NOMO-1 (cell line): ENCODE data around the gene OBSCN.

Experiments used
- DNase-seq, 2 experiments: peaks; one replicate each; lab custom pipeline; 2025; ENCODE audit not compliant: unreplicated experiment in 2 of 2; lab: John Stamatoyannopoulos, UW

OBSCN gene

DNA sequence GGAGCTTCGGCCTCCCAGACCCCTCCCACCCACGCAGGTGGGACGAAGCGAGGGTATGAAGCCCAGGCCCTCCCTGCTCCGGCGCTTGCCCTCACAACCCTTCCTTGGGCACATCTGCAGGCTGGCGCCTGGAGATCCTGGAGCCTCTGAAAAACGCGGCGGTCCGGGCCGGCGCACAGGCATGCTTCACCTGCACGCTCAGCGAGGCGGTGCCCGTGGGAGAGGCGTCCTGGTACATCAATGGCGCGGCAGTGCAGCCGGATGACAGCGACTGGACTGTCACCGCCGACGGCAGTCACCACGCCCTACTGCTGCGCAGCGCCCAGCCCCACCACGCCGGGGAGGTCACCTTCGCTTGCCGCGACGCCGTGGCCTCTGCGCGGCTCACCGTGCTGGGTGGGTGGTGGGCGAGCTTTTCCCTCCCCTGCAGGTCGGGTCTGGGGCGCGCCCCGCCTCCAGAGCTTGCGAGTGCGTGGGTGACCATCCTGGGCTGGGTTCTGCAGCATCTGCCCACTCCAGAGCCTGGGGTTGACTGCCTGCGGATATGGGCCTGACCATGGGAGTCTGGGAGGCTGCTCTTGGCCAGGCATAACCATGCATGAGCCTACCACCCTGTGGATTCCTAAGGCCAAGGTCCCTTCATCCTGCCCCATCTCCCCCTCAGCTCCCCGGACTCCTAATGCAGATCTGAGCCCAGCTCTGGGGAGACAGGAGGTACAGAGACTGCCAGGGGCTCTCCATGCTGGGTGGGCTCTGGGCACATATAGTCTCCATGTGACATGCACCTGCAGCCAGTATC is 108.9 kb downstream of the OBSCN start:
- DNase-seq = no peak

DNA sequence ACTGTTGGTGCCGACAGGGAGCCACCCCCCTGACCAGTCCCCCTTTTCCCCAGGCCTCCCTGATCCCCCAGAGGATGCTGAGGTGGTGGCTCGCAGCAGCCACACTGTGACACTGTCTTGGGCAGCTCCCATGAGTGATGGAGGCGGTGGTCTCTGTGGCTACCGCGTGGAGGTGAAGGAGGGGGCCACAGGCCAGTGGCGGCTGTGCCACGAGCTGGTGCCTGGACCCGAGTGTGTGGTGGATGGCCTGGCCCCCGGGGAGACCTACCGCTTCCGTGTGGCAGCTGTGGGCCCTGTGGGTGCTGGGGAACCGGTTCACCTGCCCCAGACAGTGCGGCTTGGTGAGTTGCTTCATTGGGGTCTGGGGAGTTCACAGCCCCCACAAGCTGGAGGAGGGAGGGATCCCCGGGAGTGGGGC is 109.6 kb downstream of the OBSCN start:
- DNase-seq = no peak

DNA sequence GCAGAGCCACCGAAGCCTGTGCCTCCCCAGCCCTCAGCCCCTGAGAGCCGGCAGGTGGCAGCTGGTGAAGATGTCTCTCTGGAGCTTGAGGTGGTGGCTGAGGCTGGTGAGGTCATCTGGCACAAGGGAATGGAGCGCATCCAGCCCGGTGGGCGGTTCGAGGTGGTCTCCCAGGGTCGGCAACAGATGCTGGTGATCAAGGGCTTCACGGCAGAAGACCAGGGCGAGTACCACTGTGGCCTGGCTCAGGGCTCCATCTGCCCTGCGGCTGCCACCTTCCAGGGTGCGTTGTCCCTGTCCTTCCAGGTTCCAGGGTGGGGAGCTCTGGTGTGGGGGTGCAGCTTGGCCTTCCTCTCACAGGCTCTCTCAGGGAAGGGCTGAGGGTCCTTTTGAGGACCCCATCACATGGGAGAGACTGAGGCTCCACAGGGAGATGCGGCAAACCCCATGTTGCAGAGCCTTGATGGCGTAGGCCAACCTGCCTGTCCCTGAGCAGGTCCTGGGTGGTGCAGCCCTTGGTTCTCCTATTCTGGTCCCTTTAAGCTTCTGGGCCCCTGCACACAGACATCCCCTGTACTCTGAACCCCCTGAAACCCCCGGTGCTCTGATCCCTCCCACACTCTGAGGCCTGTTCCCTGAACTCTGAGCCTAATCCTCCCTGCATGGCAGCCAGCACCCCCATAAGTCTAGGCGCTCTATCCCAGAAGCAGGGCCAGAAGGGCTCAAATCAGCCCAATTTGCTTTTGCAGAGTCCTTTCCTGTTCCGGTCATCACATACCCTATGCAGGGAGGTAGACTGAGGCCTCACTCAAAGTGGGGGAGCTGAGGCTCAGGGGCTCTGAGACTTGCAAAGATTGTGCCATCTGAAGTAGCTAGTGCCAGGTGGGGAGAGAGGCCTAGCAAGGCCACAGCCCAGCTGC is 110.3 kb downstream of the OBSCN start:
- no peak for DNase-seq

DNA sequence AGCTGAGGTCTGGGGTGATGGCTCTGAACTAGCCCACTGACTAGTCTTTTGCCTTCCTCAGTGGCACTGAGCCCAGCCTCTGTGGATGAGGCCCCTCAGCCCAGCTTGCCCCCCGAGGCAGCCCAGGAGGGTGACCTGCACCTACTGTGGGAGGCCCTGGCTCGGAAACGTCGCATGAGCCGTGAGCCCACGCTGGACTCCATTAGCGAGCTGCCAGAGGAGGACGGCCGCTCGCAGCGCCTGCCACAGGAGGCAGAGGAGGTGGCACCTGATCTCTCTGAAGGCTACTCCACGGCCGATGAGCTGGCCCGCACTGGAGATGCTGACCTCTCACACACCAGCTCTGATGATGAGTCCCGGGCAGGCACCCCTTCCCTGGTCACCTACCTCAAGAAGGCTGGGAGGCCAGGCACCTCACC is 111.0 kb downstream of the OBSCN start:
- no peak for DNase-seq

DNA sequence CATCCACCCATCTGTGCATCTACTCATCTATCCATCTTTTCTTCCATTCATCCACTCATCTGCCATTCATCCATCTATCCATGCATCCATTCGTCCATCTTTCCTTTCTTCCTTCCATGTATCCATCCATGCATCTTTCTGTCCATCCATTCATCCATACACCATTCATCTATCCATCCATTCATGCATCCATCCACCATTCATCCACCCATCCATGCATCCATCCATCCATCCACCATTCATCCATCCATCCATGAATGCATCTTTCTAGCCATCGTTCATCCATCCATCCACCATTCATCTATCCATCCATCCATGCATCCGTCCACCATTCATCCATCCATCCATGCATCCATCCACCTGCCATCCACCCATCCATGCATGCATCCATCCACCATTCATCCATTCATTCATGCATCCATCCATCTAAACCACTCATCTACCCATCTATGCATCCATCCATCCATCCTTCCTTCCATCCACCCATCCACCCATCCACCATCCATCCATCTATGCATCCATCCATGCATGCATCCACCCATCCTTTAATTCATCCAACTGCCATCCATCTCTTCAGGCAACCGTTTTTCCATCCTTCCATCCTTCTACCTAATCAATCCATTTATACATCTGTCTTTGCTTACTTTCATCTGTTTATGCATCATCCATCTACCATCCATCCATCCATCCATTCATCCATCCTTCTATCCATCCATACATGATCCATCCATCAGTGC is 111.7 kb downstream of the OBSCN start:
- DNase-seq = no peak

DNA sequence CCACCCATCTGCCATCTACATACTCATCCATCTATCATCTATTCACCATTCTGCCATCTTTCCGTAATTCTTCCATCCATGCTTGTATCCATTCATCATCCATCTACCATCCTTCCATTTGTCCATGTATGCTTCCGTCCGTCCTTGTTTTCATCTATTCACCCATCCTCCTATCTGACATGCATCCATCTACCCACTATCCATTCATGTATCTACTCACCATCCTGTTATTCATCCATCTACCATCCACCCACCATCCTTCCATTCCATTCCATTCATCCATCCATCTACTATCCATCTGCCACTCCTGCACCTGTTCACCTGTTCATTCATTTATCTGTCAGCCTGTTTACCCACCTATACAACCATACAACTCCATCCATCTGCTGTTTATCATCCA is 112.5 kb downstream of the OBSCN start:
- no peak for DNase-seq

DNA sequence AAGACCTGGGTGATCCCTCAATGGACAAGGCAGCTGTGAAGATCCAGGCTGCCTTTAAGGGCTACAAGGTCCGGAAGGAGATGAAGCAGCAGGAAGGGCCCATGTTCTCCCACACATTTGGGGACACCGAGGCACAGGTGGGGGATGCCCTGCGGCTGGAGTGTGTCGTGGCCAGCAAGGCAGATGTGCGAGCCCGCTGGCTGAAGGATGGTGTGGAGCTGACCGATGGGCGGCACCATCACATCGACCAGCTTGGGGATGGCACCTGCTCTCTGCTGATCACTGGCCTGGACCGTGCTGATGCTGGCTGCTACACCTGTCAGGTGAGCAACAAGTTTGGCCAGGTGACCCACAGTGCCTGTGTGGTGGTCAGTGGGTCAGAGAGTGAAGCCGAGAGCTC is 113.6 kb downstream of the OBSCN start:
- DNase-seq = no peak

DNA sequence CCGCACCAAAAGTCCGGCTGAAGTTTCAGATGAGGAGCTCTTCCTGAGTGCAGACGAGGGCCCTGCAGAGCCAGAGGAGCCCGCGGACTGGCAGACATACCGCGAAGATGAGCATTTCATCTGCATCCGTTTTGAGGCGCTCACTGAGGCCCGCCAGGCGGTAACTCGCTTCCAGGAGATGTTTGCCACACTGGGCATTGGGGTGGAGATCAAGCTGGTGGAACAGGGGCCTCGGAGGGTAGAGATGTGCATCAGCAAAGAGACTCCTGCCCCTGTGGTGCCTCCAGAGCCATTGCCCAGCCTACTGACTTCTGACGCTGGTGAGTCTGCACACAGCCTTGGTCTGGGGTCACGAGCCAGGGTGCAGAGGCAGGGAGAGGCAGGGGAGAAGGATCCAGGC is 114.1 kb downstream of the OBSCN start:
- DNase-seq = no peak

DNA sequence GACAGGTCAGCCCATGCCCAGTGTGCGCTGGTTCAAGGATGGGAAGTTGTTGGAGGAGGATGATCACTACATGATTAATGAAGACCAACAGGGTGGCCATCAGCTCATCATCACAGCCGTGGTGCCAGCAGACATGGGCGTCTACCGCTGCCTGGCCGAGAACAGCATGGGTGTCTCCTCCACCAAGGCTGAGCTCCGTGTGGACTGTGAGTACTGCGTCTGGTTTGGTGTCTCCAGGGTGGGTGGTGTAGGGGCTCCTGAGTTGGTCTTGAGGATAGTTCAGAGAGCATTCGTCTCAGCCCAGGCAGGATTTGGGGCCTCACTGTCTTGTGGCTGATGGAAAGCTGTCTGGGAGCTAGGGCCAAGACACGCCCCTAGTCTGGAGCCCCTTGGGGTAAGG is 115.6 kb downstream of the OBSCN start:
- no peak for DNase-seq

DNA sequence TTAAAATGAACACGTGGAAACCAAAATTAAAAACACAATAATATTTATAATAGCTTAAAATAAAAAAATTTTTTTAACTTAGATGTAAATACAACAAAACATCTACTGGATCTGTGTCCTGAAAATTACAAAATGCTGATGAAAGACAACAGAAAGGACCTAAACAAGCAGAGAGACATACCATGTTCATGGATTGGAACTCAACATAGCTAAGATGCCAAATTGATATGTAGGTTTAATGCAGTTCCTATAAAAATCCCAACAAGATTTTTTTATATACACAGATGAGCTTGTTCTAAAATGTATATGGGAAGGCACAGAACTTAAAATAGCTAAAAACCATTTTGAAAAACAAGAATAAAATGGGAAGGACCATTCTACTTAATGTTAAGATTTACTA is 117.4 kb downstream of the OBSCN start:
- no peak for DNase-seq

DNA sequence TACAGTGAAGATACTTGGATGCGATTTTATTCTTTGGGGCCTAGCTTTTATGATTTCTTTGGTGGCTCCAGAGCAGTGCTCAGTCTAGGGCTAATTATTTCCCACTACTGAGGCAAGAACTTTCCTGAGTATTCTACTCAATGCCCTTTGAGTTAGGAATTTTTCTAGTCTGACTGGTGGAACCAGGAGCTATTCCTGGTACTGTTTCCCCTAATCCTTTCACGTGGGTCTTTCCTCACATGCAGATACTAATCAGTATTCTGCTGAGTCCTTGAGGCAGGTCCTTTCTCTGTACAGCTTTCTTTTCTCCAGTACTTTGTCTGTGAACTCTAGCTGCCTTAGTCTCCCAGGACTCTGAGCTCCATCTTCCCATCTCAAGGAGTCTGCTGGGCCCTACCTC is 122.0 kb downstream of the OBSCN start:
- DNase-seq = no peak

DNA sequence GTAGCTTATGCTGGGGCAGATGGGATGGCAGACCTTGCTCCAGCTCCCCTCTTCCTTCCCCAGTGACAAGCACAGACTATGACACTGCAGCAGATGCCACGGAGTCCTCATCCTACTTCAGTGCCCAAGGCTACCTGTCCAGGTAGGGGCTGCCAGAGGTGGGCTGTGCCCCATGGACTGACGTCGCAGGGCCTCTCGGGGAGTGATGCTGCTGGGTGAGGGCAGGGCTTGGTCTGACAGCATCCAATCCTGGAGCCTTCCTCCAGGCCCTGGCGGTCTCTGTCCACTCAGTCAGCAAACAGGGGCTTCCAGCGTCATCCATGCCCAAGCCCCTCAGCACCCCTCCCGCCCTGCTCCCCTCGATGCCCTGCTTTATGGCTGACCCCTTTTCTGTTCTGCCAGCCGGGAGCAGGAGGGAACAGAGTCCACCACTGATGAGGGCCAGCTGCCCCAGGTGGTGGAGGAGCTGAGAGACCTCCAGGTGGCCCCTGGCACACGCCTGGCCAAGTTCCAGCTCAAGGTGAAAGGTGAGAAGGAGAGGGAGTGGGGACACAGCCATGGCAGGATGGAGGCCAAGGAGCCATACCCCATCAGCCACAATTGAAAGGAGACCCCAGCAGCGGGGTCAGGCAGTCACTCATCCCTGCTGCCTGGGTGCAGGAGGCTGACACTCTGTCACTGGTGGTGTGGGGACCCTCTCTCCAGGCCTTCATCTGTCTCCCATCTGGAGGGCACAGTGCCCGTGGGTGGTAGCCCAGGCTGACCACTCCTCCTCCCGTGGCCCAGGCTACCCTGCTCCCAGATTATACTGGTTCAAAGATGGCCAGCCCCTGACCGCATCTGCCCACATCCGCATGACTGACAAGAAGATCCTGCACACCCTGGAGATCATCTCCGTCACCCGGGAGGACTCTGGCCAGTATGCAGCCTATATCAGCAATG is 125.2 kb downstream of the OBSCN start:
- no peak for DNase-seq

DNA sequence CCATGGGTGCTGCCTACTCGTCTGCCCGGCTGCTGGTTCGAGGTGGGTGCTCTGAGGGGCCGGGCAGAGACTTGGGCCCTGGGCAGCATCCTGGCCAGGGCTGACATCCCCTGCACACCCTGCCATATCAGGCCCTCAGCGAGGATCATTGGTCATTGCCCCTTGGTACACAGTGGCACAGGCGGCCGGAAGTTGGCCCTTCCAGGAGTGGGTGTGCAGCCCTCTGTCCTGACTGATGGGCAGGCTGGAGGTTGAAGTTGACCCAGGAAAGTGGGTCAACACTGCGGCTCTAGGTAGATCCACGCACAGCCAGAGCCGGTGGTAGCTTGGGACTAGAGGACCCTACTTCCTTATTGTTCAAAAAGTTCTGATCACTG is 125.9 kb downstream of the OBSCN start:
- DNase-seq = no peak

DNA sequence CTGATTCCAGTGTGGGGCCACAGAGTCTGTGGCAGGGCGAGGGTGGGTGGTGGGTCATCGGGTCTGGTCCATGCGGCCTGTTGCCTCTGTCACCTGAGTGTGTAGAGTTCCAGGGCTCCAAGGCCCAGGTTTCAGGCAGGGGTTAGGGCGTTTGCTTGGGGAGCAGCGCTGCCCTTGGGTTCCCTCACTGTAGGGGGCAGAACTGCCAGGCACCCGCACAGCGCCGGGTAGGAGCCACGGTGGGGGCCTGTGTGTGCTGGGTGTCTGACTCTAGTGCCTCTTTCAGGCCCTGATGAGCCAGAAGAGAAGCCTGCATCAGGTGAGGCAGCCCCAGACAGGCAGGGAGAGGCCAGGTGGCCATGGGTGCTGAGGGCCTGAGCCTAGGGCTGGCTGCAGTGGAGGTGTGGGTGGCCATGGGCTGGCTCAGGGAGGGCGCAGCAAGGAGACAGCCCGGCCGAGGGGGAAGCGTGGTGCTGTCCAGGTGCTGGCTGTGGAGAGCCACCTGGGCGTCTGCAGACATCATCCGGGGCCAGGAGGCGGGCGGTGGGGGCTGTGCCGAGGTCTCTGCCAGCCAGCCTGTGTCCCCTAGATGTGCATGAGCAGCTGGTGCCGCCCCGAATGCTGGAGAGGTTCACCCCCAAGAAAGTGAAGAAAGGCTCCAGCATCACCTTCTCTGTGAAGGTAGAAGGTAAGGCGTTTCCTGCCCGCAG is 126.5 kb downstream of the OBSCN start:
- no peak for DNase-seq

DNA sequence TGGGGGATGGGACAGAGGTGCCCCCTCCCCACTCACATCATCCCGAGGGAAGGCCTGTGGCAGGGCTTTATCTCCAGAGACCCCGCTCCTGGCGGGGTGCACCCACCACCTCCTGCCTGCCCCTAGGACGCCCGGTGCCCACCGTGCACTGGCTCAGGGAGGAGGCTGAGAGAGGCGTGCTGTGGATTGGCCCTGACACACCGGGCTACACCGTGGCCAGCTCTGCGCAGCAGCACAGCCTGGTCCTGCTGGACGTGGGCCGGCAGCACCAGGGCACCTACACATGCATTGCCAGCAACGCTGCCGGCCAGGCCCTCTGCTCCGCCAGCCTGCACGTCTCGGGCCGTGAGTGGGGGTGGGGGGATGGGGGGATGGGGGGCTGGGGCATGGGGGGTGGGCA is 127.1 kb downstream of the OBSCN start:
- DNase-seq = no peak

DNA sequence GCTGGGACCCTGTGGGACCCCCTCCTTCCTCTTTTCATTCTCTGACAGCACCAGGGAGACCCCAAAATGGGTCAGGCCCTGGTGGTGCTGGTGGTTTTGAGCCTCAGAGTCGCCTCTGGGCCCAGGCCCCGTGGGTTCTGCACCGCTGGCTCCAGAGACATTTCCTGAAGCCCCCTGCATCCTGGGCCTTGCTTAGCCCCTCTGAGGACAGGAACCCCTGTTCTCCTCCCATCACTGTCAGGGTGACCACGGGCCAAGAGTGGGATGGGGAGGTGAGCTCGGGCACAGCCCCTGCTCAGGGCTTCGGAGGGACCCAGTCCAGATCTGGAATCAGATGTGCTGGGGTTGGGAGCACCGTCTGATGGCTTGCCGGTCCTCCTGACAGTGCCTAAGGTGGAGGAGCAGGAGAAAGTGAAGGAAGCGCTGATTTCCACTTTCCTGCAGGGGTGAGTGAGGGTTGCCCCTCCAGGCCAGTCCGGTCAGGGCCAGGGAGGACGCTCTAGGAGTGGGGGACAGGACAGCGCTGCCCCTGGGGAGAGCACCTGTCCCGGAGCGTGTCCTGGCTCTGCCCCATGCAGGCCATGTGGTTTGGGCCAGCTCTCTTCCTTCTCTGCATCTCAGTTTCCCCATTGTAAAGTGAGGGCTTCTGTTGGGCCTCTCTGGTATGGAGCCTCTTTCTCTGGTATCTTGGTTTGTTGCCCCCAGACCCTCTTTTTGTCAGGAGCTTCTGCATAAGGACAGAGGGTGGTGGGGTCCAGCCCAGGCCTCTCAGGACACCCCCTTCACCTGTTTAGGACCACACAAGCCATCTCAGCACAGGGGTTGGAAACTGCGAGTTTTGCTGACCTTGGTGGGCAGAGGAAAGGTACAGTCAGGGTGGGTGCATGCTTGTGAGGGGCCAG is 127.8 kb downstream of the OBSCN start:
- DNase-seq = no peak

DNA sequence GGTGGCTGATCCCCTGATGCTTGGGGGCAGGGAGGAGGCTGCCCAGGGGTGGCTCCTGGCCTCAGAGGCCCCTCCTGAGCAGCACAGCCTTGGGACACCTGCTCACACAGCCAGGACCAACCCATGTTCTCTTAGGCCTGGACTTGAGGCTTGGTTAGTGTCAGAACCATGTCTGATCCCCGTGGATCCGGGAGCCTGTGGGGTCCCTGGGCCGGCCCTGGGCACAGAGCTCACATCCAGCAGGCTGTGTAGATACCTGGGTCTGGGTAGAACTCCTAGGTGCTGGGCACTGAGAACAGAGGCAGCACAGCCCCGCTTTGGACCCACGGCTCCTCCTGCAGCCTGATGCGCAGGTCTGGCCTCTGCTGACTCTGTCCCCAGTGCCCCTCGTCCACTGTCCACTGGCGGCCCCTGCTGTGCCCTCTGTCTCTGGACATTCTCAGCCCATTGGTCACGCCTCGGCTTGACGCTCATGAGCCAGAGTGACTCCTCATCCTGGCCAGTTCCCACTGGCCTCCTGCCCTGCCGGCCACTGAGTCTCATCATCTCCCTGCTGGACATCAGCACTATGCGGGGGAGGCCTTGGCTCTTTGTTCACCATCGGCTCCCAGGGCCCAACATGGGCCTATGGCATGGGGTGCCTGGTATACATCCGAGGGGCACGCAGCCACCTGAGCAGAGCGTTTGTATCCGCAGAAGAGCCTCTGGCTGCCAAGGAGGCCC is 128.6 kb downstream of the OBSCN start:
- no peak for DNase-seq

DNA sequence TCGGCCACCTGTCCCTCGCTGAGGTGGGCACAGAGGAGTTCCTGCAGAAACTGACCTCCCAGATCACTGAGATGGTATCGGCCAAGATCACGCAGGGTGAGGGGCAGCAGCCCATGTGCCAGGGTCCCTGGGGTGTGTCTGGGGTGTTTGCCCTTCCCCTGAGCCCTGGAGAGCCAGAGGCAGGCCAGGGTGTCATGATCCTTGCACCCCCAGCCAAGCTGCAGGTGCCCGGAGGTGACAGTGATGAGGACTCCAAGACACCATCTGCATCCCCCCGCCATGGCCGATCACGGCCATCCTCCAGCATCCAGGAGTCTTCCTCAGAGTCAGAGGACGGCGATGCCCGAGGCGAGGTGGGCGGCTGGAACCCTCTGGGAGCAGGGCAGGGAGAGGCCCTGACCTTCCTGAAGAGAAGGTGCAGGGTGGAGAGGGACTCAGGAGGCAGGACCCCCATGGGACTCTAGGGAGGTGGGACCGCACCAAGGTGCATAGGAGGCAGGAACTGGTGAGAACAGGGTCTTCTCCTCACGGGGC is 129.3 kb downstream of the OBSCN start:
- no peak for DNase-seq
